Measurements from ENCODE around the gene CELF4.

CELF4 gene

GRCh38 chr18:37445368-37445767 is 120.2 kb downstream of the CELF4 start:
- no peaks in the 10 kb centered on the region for H3K9me3 ChIP-seq (ENCODE audit: control insufficient read depth in 5 of 5, low read length in 5 of 5)
- H3K9ac ChIP-seq (ENCODE audit: low read length in 5 of 5) = no peak overlapping the region
- H3K27me3 ChIP-seq (ENCODE audit: control insufficient read depth in 5 of 5, insufficient read depth in 4 of 5, low read length in 5 of 5) = peaks cover 8 to 40% (median 33%) of the 10 kb centered on the region in 5 donors
- no peaks in the 10 kb centered on the region for H3K4me1 ChIP-seq (ENCODE audit: control insufficient read depth in 5 of 5, insufficient read depth in 5 of 5, low read length in 5 of 5)
- no peak overlapping the region for H3K4me3 ChIP-seq (ENCODE audit: low read depth in 1 of 5, low read length in 5 of 5)
- no peaks in the 10 kb centered on the region for H3K36me3 ChIP-seq (ENCODE audit: control insufficient read depth in 5 of 5, insufficient read depth in 5 of 5, low read length in 5 of 5)
- H3K27ac ChIP-seq (ENCODE audit: low read depth, low read length) = no peak overlapping the region

DNA sequence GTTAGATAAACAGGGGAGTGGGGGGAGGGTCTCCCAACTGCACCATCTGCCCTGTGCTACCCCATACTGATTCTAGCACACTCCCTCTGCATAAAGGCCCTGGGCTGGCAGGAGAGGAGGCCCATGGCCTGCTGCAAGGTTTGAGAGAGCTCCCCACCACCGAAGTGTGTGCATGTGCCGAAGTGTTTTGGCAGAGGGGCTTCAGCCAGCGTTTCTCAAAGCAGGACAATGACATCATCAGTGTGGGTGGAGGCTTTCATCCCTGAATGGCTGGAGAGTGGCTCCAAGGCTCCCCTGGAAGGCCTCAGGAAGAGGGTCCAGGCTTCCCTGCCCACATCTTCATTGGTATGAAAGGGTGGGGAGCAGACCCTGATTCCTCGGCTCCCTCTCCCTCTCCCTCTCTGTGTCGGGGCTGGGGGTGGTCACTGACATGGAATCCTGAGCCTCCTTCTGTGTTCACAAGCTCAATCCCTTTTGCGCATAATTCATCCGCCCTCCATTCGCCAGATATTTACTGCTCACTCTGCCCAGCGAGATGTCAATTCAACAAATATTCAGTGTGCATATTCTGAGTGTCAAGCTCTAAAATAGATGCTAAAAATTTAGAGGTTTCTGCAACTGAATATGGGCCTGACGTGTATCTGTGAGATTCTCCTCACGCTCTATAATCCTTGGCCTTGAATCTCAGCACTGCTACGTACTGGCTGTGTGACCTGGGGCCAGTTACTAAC is 122.1 kb downstream of the CELF4 start:
- H3K9ac ChIP-seq (ENCODE audit: low read length in 5 of 5) = no peak overlapping the region
- no peak overlapping the region for H3K27ac ChIP-seq (ENCODE audit: low read depth, low read length)
- no peaks in the 10 kb centered on the region for H3K9me3 ChIP-seq (ENCODE audit: control insufficient read depth in 5 of 5, low read length in 5 of 5)
- no peak overlapping the region for H3K4me3 ChIP-seq (ENCODE audit: low read depth in 1 of 5, low read length in 5 of 5)
- peaks cover 8 to 38% (median 26%) of the 10 kb centered on the region in 5 donors for H3K27me3 ChIP-seq (ENCODE audit: control insufficient read depth in 5 of 5, insufficient read depth in 4 of 5, low read length in 5 of 5)
- H3K36me3 ChIP-seq (ENCODE audit: control insufficient read depth in 5 of 5, insufficient read depth in 5 of 5, low read length in 5 of 5) = no peaks in the 10 kb centered on the region
- no peaks in the 10 kb centered on the region for H3K4me1 ChIP-seq (ENCODE audit: control insufficient read depth in 5 of 5, insufficient read depth in 5 of 5, low read length in 5 of 5)

- Histone ChIP-seq H3K4me3 (ENCODE audit: low read depth in 1 of 5, low read length in 5 of 5) (no peak overlapping the region), H3K36me3 (ENCODE audit: control insufficient read depth in 5 of 5, insufficient read depth in 5 of 5, low read length in 5 of 5) (no peaks in the 10 kb centered on the region), H3K9me3 (ENCODE audit: control insufficient read depth in 5 of 5, low read length in 5 of 5) (peaks cover 3 to 9% (median 7%) of the 10 kb centered on the region in 5 donors), H3K27me3 (ENCODE audit: control insufficient read depth in 5 of 5, insufficient read depth in 4 of 5, low read length in 5 of 5) (peaks cover 7 to 32% (median 21%) of the 10 kb centered on the region in 5 donors), H3K4me1 (ENCODE audit: control insufficient read depth in 5 of 5, insufficient read depth in 5 of 5, low read length in 5 of 5) (no peaks in the 10 kb centered on the region), H3K27ac (ENCODE audit: low read depth, low read length) (no peak overlapping the region), H3K9ac (ENCODE audit: low read length in 5 of 5) (no peak overlapping the region)
Observed at GRCh38 chr18:37442477-37442876, 123.1 kb downstream of the CELF4 start.

- H3K4me1 ChIP-seq (ENCODE audit: control insufficient read depth in 5 of 5, insufficient read depth in 5 of 5, low read length in 5 of 5) = no peaks in the 10 kb centered on the region
- no peak overlapping the region for H3K9ac ChIP-seq (ENCODE audit: low read length in 5 of 5)
- H3K4me3 ChIP-seq (ENCODE audit: low read depth in 1 of 5, low read length in 5 of 5) = no peak overlapping the region
- H3K9me3 ChIP-seq (ENCODE audit: control insufficient read depth in 5 of 5, low read length in 5 of 5) = peaks cover 3 to 9% (median 7%) of the 10 kb centered on the region in 5 donors
- H3K27ac ChIP-seq (ENCODE audit: low read depth, low read length) = no peak overlapping the region
- no peaks in the 10 kb centered on the region for H3K36me3 ChIP-seq (ENCODE audit: control insufficient read depth in 5 of 5, insufficient read depth in 5 of 5, low read length in 5 of 5)
- H3K27me3 ChIP-seq (ENCODE audit: control insufficient read depth in 5 of 5, insufficient read depth in 4 of 5, low read length in 5 of 5) = peaks cover 7 to 28% (median 21%) of the 10 kb centered on the region in 5 donors
Observed at GRCh38 chr18:37441821-37442220, 123.8 kb downstream of the CELF4 start.

- no peak overlapping the region for H3K9ac ChIP-seq (ENCODE audit: low read length in 5 of 5)
- H3K4me1 ChIP-seq (ENCODE audit: control insufficient read depth in 5 of 5, insufficient read depth in 5 of 5, low read length in 5 of 5) = no peaks in the 10 kb centered on the region
- H3K4me3 ChIP-seq (ENCODE audit: low read depth in 1 of 5, low read length in 5 of 5) = no peak overlapping the region
- no peaks in the 10 kb centered on the region for H3K36me3 ChIP-seq (ENCODE audit: control insufficient read depth in 5 of 5, insufficient read depth in 5 of 5, low read length in 5 of 5)
- no peak overlapping the region for H3K27ac ChIP-seq (ENCODE audit: low read depth, low read length)
- H3K9me3 ChIP-seq (ENCODE audit: control insufficient read depth in 5 of 5, low read length in 5 of 5) = peaks cover 3 to 9% (median 7%) of the 10 kb centered on the region in 5 donors
- H3K27me3 ChIP-seq (ENCODE audit: control insufficient read depth in 5 of 5, insufficient read depth in 4 of 5, low read length in 5 of 5) = peaks cover 7 to 31% (median 24%) of the 10 kb centered on the region in 5 donors
Observed at GRCh38 chr18:37440206-37440605, 125.4 kb downstream of the CELF4 start.

DNA sequence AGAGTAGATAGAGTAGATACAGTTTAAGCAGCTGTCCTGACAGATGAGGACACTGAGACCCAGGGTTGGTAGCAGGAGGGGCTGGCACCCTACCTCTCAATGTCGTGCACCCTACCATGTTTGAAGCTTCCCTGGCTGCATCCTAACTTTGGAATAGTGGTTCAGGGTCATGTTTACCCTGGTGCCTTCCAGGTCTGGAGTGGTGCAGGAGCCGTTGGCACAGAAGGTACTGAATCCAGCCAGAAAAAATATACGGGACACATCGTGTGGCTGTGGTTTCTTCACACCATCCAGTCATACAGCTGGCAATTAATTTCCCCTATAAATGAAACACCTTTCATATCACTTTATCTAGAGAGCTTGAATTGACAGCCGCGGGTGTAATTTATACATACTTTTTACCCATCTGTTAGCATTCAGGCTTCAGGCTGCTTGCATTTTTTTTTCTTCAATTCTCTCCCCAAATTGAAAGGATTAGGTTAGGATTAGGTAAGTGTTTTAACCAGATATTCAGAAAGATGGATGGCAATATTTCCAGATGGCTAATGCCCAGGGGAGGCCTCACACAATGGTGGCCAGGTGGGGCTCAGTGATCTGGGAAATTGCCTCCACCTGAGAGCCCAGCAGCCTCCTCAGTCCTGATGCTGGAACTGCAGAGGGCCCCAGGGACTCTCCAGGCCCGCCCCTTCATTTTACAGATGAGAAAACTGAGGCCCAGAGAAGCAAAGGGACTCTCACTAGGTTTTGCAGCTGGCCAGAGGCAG is 127.0 kb downstream of the CELF4 start:
- no peak overlapping the region for H3K9ac ChIP-seq (ENCODE audit: low read length in 5 of 5)
- H3K27me3 ChIP-seq (ENCODE audit: control insufficient read depth in 5 of 5, insufficient read depth in 4 of 5, low read length in 5 of 5) = peaks cover 8 to 19% (median 13%) of the 10 kb centered on the region in 5 donors
- H3K9me3 ChIP-seq (ENCODE audit: control insufficient read depth in 5 of 5, low read length in 5 of 5) = peaks cover 3 to 9% (median 7%) of the 10 kb centered on the region in 5 donors
- no peak overlapping the region for H3K27ac ChIP-seq (ENCODE audit: low read depth, low read length)
- no peak overlapping the region for H3K4me3 ChIP-seq (ENCODE audit: low read depth in 1 of 5, low read length in 5 of 5)
- no peaks in the 10 kb centered on the region for H3K4me1 ChIP-seq (ENCODE audit: control insufficient read depth in 5 of 5, insufficient read depth in 5 of 5, low read length in 5 of 5)
- H3K36me3 ChIP-seq (ENCODE audit: control insufficient read depth in 5 of 5, insufficient read depth in 5 of 5, low read length in 5 of 5) = no peaks in the 10 kb centered on the region

GRCh38 chr18:37435996-37436395 is 129.6 kb downstream of the CELF4 start:
- H3K4me1 ChIP-seq (ENCODE audit: control insufficient read depth in 5 of 5, insufficient read depth in 5 of 5, low read length in 5 of 5) = no peaks in the 10 kb centered on the region
- H3K9me3 ChIP-seq (ENCODE audit: control insufficient read depth in 5 of 5, low read length in 5 of 5) = peaks cover 3 to 9% (median 7%) of the 10 kb centered on the region in 5 donors
- H3K27ac ChIP-seq (ENCODE audit: low read depth, low read length) = no peak overlapping the region
- peaks cover 0 to 13% (median 6%) of the 10 kb centered on the region in 5 donors for H3K27me3 ChIP-seq (ENCODE audit: control insufficient read depth in 5 of 5, insufficient read depth in 4 of 5, low read length in 5 of 5)
- H3K9ac ChIP-seq (ENCODE audit: low read length in 5 of 5) = no peak overlapping the region
- no peak overlapping the region for H3K4me3 ChIP-seq (ENCODE audit: low read depth in 1 of 5, low read length in 5 of 5)
- no peaks in the 10 kb centered on the region for H3K36me3 ChIP-seq (ENCODE audit: control insufficient read depth in 5 of 5, insufficient read depth in 5 of 5, low read length in 5 of 5)

- Histone ChIP-seq H3K9ac (ENCODE audit: low read length in 5 of 5) (no peak overlapping the region), H3K27ac (ENCODE audit: low read depth, low read length) (no peak overlapping the region), H3K4me1 (ENCODE audit: control insufficient read depth in 5 of 5, insufficient read depth in 5 of 5, low read length in 5 of 5) (no peaks in the 10 kb centered on the region), H3K4me3 (ENCODE audit: low read depth in 1 of 5, low read length in 5 of 5) (no peak overlapping the region), H3K27me3 (ENCODE audit: control insufficient read depth in 5 of 5, insufficient read depth in 4 of 5, low read length in 5 of 5) (peaks cover 0 to 13% (median 6%) of the 10 kb centered on the region in 5 donors), H3K9me3 (ENCODE audit: control insufficient read depth in 5 of 5, low read length in 5 of 5) (peaks cover 3 to 9% (median 7%) of the 10 kb centered on the region in 5 donors), H3K36me3 (ENCODE audit: control insufficient read depth in 5 of 5, insufficient read depth in 5 of 5, low read length in 5 of 5) (no peaks in the 10 kb centered on the region)
Observed at GRCh38 chr18:37435150-37435867, 130.3 kb downstream of the CELF4 start.

DNA sequence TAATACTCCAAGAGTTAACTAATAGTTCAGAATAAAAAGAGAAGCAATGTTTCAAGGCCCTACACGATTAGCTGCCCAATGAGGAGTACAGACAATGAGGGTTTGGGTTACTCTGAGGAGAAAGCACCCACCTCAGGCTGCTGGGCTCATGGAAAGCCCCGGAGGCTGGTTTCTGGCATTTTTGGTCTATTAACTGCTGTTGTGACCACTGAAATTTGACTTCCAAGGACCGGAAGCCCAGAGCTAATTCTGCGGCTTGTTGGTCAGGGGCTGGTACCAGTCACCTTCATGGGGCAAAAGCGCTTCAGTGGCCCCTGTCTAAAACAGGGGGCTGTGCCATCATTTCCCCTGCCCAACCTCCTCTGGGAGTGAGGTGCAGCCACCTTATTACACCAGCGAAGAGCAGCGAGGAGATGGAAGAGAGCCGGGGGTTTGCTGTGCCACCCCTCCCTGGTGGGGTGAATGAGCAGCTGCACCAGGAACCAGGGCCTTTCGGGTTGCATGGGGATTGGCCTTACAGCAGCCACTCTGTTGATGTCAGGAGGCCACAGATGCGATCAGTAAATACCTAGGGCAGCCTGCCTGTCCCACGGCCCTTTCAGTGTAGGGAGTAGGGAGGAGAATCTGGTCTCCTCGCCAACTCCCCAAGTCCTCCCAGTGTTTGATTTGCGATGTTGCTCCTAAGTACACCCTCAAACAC is 131.3 kb downstream of the CELF4 start:
- H3K36me3 ChIP-seq (ENCODE audit: control insufficient read depth in 5 of 5, insufficient read depth in 5 of 5, low read length in 5 of 5) = no peaks in the 10 kb centered on the region
- no peak overlapping the region for H3K9ac ChIP-seq (ENCODE audit: low read length in 5 of 5)
- H3K27me3 ChIP-seq (ENCODE audit: control insufficient read depth in 5 of 5, insufficient read depth in 4 of 5, low read length in 5 of 5) = peaks cover 0 to 8% (median 6%) of the 10 kb centered on the region in 5 donors
- no peak overlapping the region for H3K4me3 ChIP-seq (ENCODE audit: low read depth in 1 of 5, low read length in 5 of 5)
- H3K4me1 ChIP-seq (ENCODE audit: control insufficient read depth in 5 of 5, insufficient read depth in 5 of 5, low read length in 5 of 5) = no peaks in the 10 kb centered on the region
- H3K9me3 ChIP-seq (ENCODE audit: control insufficient read depth in 5 of 5, low read length in 5 of 5) = peaks cover 3 to 9% (median 7%) of the 10 kb centered on the region in 5 donors
- H3K27ac ChIP-seq (ENCODE audit: low read depth, low read length) = no peak overlapping the region

Data from subcutaneous abdominal adipose tissue (tissue), 5 donors.